Esophagus muscularis mucosa (tissue), 4 donors: ENCODE data around the gene PTPN1.

Experiments used
- CTCF ChIP-seq, 3 experiments: fragments of 200-600 bp in 2 of 3; fragments of 450-650 bp in 1 of 3; sonication (generic) in 2 of 3; IDR thresholded peaks; one replicate each; pipeline ENCODE4 v1.5.1; 2017 to 2019; ENCODE audit warnings: antibody characterized with exemption in 3 of 3, mild to moderate bottlenecking in 2 of 3, moderate library complexity in 1 of 3
- EP300 ChIP-seq: sonication (generic); formaldehyde crosslinking; IDR thresholded peaks from one replicate; pipeline ENCODE4 v1.6.1; 2017; ENCODE audit warnings: antibody characterized with exemption
- POLR2A ChIP-seq: fragments of 450-650 bp; IDR thresholded peaks from one replicate; pipeline ENCODE4 v1.6.1; 2017; ENCODE audit warnings: antibody characterized with exemption, moderate library complexity, mild to moderate bottlenecking, low read depth

GRCh38 chr20:50498071-50498776 is 12.0 kb upstream of the PTPN1 start:
- TF ChIP-seq CTCF (IDR thresholded peaks at IDR 0.05) (no peak), EP300 (no peak), POLR2A (no peak)
